ENCODE measurements around the gene SLC25A1.

DNA sequence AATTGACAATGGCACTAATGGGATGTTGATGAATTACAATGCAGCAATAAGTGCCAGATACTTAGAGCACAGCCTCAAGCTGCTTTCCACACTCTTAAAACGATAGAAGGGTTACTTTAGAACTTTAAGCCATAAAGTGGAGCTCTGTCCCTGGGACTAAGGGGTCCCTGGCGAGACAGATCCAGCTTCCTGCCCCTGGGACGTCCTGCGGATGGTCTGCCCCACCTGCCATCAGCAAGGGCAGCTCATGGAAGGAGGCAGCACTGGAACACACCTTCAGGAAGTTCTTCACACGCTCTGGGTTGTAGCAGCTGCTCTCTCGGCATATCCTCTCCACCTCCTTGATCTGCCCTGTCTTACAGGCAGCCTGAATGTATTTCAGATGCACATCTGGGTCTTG is 45.1 kb upstream of the SLC25A1 start:
- TF ChIP-seq, protein P1, sequence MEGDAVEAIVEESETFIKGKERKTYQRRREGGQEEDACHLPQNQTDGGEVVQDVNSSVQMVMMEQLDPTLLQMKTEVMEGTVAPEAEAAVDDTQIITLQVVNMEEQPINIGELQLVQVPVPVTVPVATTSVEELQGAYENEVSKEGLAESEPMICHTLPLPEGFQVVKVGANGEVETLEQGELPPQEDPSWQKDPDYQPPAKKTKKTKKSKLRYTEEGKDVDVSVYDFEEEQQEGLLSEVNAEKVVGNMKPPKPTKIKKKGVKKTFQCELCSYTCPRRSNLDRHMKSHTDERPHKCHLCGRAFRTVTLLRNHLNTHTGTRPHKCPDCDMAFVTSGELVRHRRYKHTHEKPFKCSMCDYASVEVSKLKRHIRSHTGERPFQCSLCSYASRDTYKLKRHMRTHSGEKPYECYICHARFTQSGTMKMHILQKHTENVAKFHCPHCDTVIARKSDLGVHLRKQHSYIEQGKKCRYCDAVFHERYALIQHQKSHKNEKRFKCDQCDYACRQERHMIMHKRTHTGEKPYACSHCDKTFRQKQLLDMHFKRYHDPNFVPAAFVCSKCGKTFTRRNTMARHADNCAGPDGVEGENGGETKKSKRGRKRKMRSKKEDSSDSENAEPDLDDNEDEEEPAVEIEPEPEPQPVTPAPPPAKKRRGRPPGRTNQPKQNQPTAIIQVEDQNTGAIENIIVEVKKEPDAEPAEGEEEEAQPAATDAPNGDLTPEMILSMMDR (IDR thresholded peaks at IDR 0.05; ENCODE audit: insufficient read depth, low read depth, low read length) = no peak
- TF ChIP-seq EZH2 (IDR thresholded peaks at IDR 0.05; ENCODE audit: insufficient read depth, low read length) = no peak
